ENCODE results near the gene ENOSF1. TPM values are rescaled to one million over a fixed set of nuclear protein-coding genes. Genes with fewer than 3 reads are reported as not detected.

ENOSF1 gene
- total and polyA plus RNA-seq, 2 of the 13 experiments (the other 11 are each of a cell fraction or from before 2014, with no cell fraction given): 37.6 to 40.1 TPM

DNA sequence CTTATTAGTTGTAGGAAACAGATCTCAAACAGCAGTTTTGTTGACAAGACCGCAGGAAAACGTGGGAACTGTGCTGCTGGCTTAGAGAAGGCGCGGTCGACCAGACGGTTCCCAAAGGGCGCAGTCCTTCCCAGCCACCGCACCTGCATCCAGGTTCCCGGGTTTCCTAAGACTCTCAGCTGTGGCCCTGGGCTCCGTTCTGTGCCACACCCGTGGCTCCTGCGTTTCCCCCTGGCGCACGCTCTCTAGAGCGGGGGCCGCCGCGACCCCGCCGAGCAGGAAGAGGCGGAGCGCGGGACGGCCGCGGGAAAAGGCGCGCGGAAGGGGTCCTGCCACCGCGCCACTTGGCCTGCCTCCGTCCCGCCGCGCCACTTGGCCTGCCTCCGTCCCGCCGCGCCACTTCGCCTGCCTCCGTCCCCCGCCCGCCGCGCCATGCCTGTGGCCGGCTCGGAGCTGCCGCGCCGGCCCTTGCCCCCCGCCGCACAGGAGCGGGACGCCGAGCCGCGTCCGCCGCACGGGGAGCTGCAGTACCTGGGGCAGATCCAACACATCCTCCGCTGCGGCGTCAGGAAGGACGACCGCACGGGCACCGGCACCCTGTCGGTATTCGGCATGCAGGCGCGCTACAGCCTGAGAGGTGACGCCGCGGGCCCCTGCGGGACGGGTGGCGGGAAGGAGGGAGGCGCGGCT is 55.0 kb downstream of the ENOSF1 start, which contains the start of gene TYMS (continued):
- TF ChIP-seq, protein P1, sequence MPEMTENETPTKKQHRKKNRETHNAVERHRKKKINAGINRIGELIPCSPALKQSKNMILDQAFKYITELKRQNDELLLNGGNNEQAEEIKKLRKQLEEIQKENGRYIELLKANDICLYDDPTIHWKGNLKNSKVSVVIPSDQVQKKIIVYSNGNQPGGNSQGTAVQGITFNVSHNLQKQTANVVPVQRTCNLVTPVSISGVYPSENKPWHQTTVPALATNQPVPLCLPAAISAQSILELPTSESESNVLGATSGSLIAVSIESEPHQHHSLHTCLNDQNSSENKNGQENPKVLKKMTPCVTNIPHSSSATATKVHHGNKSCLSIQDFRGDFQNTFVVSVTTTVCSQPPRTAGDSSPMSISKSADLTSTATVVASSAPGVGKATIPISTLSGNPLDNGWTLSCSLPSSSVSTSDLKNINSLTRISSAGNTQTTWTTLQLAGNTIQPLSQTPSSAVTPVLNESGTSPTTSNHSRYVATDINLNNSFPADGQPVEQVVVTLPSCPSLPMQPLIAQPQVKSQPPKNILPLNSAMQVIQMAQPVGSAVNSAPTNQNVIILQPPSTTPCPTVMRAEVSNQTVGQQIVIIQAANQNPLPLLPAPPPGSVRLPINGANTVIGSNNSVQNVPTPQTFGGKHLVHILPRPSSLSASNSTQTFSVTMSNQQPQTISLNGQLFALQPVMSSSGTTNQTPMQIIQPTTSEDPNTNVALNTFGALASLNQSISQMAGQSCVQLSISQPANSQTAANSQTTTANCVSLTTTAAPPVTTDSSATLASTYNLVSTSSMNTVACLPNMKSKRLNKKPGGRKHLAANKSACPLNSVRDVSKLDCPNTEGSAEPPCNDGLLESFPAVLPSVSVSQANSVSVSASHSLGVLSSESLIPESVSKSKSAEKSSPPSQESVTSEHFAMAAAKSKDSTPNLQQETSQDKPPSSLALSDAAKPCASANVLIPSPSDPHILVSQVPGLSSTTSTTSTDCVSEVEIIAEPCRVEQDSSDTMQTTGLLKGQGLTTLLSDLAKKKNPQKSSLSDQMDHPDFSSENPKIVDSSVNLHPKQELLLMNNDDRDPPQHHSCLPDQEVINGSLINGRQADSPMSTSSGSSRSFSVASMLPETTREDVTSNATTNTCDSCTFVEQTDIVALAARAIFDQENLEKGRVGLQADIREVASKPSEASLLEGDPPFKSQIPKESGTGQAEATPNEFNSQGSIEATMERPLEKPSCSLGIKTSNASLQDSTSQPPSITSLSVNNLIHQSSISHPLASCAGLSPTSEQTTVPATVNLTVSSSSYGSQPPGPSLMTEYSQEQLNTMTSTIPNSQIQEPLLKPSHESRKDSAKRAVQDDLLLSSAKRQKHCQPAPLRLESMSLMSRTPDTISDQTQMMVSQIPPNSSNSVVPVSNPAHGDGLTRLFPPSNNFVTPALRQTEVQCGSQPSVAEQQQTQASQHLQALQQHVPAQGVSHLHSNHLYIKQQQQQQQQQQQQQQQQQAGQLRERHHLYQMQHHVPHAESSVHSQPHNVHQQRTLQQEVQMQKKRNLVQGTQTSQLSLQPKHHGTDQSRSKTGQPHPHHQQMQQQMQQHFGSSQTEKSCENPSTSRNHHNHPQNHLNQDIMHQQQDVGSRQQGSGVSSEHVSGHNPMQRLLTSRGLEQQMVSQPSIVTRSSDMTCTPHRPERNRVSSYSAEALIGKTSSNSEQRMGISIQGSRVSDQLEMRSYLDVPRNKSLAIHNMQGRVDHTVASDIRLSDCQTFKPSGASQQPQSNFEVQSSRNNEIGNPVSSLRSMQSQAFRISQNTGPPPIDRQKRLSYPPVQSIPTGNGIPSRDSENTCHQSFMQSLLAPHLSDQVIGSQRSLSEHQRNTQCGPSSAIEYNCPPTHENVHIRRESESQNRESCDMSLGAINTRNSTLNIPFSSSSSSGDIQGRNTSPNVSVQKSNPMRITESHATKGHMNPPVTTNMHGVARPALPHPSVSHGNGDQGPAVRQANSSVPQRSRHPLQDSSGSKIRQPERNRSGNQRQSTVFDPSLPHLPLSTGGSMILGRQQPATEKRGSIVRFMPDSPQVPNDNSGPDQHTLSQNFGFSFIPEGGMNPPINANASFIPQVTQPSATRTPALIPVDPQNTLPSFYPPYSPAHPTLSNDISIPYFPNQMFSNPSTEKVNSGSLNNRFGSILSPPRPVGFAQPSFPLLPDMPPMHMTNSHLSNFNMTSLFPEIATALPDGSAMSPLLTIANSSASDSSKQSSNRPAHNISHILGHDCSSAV (CRISPR knock-in tag; IDR thresholded peaks at IDR 0.05; ENCODE audit: borderline replicate concordance): no peak
- TF ChIP-seq NR2F6 (IDR thresholded peaks at IDR 0.05) (no peak), NR2F6 (CRISPR knock-in tag; IDR thresholded peaks at IDR 0.05) (no peak), ARNT (IDR thresholded peaks at IDR 0.05) (no peak), DR1 (CRISPR knock-in tag; IDR thresholded peaks at IDR 0.05) (no peak), ZNF557 (CRISPR knock-in tag; IDR thresholded peaks at IDR 0.05) (no peak), MEIS2 (CRISPR knock-in tag; IDR thresholded peaks at IDR 0.05) (peak; percentile 85; the same call in 1 of the 2 replicates), KAT2B (IDR thresholded peaks at IDR 0.05; ENCODE audit: borderline replicate concordance, low read depth, low read length) (no peak), KDM2A (CRISPR knock-in tag; IDR thresholded peaks at IDR 0.05; ENCODE audit: borderline replicate concordance, low read depth) (no peak), NFATC3 (CRISPR knock-in tag; IDR thresholded peaks at IDR 0.05) (no peak)
- TF ChIP-seq, protein P2, sequence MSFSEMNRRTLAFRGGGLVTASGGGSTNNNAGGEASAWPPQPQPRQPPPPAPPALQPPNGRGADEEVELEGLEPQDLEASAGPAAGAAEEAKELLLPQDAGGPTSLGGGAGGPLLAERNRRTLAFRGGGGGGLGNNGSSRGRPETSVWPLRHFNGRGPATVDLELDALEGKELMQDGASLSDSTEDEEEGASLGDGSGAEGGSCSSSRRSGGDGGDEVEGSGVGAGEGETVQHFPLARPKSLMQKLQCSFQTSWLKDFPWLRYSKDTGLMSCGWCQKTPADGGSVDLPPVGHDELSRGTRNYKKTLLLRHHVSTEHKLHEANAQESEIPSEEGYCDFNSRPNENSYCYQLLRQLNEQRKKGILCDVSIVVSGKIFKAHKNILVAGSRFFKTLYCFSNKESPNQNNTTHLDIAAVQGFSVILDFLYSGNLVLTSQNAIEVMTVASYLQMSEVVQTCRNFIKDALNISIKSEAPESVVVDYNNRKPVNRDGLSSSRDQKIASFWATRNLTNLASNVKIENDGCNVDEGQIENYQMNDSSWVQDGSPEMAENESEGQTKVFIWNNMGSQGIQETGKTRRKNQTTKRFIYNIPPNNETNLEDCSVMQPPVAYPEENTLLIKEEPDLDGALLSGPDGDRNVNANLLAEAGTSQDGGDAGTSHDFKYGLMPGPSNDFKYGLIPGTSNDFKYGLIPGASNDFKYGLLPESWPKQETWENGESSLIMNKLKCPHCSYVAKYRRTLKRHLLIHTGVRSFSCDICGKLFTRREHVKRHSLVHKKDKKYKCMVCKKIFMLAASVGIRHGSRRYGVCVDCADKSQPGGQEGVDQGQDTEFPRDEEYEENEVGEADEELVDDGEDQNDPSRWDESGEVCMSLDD (CRISPR knock-in tag; IDR thresholded peaks at IDR 0.05; ENCODE audit: borderline replicate concordance): no peak
- TF ChIP-seq, protein P3, sequence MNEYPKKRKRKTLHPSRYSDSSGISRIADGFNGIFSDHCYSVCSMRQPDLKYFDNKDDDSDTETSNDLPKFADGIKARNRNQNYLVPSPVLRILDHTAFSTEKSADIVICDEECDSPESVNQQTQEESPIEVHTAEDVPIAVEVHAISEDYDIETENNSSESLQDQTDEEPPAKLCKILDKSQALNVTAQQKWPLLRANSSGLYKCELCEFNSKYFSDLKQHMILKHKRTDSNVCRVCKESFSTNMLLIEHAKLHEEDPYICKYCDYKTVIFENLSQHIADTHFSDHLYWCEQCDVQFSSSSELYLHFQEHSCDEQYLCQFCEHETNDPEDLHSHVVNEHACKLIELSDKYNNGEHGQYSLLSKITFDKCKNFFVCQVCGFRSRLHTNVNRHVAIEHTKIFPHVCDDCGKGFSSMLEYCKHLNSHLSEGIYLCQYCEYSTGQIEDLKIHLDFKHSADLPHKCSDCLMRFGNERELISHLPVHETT (CRISPR knock-in tag; conservative IDR thresholded peaks at IDR 0.05): no peak
- TF ChIP-seq, protein P4, sequence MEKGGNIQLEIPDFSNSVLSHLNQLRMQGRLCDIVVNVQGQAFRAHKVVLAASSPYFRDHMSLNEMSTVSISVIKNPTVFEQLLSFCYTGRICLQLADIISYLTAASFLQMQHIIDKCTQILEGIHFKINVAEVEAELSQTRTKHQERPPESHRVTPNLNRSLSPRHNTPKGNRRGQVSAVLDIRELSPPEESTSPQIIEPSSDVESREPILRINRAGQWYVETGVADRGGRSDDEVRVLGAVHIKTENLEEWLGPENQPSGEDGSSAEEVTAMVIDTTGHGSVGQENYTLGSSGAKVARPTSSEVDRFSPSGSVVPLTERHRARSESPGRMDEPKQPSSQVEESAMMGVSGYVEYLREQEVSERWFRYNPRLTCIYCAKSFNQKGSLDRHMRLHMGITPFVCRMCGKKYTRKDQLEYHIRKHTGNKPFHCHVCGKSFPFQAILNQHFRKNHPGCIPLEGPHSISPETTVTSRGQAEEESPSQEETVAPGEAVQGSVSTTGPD (CRISPR knock-in tag; IDR thresholded peaks at IDR 0.05): no peak
- TF ChIP-seq, protein P5, sequence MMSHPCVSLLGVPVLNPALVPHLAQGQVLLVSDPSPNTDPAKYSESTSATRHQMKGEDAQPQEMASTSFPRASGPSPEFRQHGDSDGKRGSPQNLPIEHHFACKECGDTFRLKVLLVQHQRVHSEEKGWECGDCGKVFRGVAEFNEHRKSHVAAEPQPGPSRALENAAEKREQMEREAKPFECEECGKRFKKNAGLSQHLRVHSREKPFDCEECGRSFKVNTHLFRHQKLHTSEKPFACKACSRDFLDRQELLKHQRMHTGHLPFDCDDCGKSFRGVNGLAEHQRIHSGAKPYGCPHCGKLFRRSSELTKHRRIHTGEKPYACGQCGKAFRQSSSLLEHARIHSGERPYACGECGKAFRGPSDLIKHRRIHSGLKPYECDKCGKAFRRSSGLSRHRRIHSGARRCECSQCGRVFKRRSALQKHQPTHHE (CRISPR knock-in tag; IDR thresholded peaks at IDR 0.05; ENCODE audit: borderline replicate concordance): no peak

Measured in HepG2 (cell line).